ENCODE measurements around the gene LONRF2.
"Not testable (repeated sequence)": the region's sequence is repeated elsewhere in the genome, so short reads cannot be mapped to it uniquely, and the experiment has no call there.

LONRF2 gene

DNA sequence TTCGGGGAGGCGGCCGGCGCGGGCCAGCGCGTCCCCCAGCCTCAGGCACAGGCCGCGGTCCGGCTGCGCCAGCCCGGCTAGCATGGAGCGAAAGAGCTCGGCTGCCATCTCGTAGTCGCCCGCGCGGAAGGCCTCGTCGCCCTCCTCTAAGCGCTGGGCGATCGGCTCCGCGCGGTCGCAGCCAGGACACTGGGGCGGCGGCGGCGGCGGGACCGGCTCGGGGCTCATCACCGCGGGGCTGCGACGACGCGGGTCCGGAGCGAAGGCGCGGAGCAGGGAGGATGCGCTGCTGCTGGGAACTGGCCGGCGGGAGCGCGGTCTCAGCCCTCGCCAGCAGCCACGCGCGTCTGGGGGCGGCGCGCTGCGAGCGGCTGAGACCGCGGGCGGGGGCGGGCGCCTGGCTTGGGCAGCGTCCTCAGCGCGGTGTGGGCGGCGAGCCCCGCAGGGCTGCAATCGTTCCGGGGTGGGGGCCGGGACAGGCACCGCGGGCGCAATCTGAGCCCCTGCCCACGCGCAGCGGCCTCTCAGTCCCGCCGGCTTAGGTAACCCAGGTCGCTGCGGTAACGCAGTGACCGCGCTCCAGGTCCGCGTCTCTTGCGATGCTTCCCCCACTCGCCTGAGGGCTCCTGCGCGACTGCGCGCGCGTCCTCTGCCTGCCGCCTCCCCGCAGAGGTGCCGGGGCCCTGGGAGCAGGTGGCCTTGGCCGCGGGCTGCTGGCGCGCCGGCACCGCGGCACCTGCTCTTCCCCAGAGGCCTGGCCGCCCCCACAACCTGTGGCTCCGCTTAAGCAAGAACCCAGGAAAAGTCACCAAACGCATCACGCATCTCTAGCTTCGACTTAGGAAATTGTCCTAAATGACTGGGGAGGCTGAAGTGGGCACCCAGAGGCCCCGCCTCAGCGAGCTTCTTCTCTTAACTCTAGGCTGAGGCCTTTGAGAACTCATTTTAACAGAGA lies at the start of gene LONRF2:
Gene LONRF2 (minus strand): TSS at position 636 of the 955 bp plus-strand sequence. CDS start 408 bp downstream, at position 228.
- peak; percentile 42 for DNase-seq (ENCODE audit: low spot score)

DNA sequence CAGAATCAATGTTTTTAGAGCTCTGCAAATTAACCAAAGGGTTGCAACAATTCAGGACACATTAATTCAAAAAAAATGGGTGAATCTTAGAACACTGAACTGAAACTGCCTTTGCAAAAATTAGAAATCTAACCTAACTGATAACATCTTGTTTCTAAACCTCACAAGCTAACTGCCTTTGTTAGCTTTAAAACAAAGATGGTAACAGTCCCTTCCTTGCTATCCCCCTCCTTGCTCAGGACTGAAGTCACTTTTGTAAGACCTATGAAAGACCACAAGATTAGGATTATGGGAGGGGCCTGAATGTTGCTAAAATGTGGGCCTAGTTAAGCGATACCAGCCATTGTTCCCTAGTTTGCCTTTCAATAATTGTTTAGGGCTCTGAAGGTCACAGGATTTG lies 44.9 kb upstream of the LONRF2 start:
- no peak for DNase-seq (ENCODE audit: low spot score)

DNA sequence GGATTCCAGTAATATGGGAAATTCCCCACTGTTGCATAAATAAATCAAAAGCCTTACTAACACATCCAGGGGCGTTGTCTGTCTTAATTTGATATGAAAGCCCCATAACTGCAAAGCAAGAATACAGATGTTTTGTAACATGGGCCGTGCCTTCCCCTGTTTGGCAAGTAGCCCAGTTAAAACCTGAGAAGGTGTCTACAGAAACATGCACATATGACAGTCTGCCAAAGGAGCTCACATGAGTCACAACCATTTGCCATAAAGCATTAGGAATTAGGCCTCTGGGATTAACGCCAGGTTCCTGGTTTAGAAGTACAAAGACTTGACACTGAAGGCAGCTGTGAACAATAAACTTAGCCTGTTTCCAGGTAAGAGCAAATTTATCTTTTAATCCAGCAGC lies 43.1 kb upstream of the LONRF2 start:
- no peak for DNase-seq (ENCODE audit: low spot score)

DNA sequence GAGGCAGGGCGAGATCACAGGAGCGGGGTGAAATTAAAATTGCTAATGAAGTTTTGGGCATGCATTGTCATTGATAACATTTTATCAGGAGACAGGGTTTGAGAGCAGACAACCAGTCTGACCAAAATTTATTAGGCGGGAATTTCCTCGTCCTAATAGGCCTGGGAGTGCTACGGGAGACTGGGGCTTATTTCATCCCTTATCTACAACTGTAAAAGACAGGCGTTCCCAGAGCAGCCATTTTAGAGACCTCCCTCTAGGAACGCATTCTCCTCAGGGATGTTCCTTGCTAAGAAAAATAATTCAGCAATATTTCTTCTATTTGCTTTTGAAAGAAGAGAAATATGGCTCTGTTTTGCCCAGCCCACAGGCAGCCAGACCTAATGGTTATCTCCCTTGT lies 40.0 kb upstream of the LONRF2 start:
- not testable (repeated sequence) for DNase-seq (ENCODE audit: low spot score)

- no peak for DNase-seq (ENCODE audit: low spot score)
Measured at GRCh38 chr2:100359576-100359975, 37.3 kb upstream of the LONRF2 start.

GRCh38 chr2:100358554-100358953 lies 36.3 kb upstream of the LONRF2 start:
- DNase-seq (ENCODE audit: low spot score) = no peak

DNA sequence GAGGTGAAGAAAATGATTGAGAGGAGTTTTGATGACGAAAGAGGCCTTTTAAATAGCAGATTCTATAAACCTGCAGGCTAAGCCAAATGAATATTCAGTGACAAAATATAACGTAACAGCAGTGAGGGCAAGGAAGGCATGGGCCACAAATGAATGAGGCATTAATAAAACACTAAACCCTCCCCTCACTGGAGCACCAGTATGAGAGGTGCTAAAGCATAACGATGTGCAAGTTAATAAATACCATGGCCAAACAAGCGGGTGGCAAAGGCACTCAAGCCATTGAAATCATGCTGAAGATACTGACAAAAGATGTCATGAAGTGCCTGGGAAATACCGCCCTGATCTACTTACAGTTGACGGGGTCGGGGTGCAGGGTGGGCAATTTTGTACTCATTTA lies 30.2 kb upstream of the LONRF2 start:
- no peak for DNase-seq (ENCODE audit: low spot score)

DNA sequence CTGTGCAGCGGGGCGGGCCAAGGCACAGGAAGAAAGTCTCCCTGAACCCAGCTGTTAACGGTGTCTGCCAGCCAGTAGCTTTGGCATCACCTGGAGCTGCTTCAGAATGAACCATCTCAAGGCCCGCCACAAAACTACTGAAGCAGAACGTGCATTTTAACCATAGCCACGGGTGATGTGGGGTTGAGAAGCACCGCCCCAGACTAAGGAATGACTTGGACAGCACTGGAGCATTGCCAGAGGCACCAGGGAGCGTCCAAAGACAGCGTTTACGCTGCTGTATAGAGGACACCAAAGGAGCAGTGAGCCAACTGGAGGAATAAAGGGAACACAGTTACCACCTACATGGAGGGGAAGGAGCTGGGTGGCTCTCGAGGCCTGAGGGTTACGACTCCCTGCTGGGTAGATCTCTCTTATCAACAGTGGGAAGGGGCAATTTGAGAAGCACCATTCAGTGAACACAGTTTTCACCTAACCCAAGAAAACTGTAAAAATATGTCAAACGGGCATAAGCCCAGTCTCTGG lies 28.4 kb upstream of the LONRF2 start:
- DNase-seq (ENCODE audit: low spot score) = no peak

- not testable (repeated sequence) for DNase-seq (ENCODE audit: low spot score)
Measured at GRCh38 chr2:100345144-100345543, 22.8 kb upstream of the LONRF2 start.

DNA sequence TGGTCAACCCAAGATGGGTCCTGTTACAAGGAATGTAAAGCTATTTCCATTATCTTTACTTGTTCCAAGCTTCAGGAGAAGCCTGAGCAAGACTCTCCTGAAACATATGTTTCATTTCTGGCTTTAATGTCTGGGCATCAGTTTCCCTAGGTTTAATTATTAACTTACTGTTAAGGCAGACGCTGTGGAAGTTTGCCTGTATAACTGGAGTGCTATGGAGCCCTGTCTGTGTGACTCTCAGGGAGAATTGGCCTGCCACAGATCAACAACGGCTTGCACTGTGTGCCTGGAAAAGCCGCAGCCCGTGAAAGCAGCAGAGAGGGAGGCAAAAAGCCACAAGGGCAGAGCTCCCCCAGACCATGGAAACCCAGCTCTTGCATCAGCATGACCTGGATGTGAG lies 22.1 kb upstream of the LONRF2 start:
- DNase-seq (ENCODE audit: low spot score) = no peak

GRCh38 chr2:100342466-100342865 lies 20.2 kb upstream of the LONRF2 start:
- not testable (repeated sequence) for DNase-seq (ENCODE audit: low spot score)

GRCh38 chr2:100339823-100340222 lies 17.5 kb upstream of the LONRF2 start:
- DNase-seq (ENCODE audit: low spot score) = no peak

- DNase-seq (ENCODE audit: low spot score) = no peak
Measured at GRCh38 chr2:100334929-100335328, 12.6 kb upstream of the LONRF2 start.

DNA sequence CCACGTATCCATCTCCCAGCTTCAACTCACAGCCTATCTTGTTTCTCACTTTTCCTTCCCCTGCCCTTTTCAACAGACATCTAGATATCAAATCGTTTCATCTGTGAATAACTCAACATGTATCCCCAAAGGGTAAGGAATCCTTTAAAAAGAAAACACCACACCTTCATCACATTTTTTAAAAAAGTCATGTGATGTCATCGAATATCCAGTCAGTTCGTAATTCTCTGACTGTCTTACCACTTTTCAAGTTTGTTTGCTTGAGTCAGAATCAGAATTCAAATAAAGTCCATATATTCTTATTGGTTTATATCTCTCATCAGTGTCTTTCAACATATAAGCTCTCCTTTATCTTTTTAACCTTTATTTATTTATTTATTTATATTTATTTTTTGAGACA lies 5.4 kb upstream of the LONRF2 start:
- no peak for DNase-seq (ENCODE audit: low spot score)

- DNase-seq (ENCODE audit: low spot score) = peak; percentile 46
Measured at GRCh38 chr2:100321179-100321865, 979 bp downstream of the LONRF2 start.

DNA sequence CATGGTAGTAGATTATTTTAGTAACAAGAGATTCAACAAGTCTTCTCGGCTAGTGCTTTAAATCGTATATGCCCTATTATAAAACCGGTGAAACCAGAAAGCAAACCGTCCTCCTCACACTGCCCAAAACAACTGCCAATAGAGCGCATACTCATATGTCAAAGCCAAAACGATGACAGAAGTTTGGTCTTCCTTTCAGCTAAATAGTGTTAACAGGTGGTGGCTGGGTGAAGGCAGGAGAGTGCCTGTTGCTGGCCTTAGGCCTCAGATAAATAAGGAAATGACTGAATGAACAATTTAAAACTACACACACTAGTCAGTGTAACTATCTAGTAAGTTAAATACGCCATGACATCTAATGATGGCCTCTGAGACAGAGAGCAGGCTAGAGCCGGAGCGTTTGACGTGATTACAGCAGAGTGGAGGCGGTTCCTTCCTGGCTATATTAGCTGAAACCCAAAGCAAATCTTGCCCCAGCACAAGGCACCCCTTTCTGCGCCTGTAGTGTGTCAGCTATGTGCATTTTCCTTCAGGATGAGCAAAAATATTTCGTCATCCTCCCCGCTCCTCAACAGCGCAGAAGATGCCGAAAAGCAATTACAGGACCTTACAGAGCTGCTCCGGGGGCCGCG lies 1.6 kb downstream of the LONRF2 start:
- no peak for DNase-seq (ENCODE audit: low spot score)

GRCh38 chr2:100317634-100318033 lies 4.7 kb downstream of the LONRF2 start:
- no peak for DNase-seq (ENCODE audit: low spot score)

- no peak for DNase-seq (ENCODE audit: low spot score)
Measured at GRCh38 chr2:100309973-100310719, 12.2 kb downstream of the LONRF2 start.

- no peak for DNase-seq (ENCODE audit: low spot score)
Measured at GRCh38 chr2:100309311-100309710, 13.0 kb downstream of the LONRF2 start.

- DNase-seq (ENCODE audit: low spot score) = no peak
Measured at GRCh38 chr2:100303744-100304143, 18.6 kb downstream of the LONRF2 start.

DNA sequence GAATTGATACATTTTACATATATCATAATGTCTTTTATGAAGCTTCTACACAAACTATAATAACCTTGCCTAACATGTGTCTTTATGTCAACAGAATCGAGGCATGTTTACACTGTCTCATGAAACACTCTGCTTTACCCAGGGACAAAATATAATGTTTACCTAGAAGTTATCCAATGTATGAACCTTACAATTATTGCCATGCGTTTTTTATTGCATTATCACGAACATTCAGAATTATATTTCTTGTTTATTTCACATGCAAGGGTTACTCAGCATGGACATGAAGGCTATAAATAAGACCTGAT lies 19.8 kb downstream of the LONRF2 start:
- no peak for DNase-seq (ENCODE audit: low spot score)

Data from germinal center (tissue), 1 donor.